Measurements from ENCODE around the gene HTRA3. TPM values are rescaled to one million over a fixed set of nuclear protein-coding genes. Genes with fewer than 3 reads are reported as not detected.

HTRA3 gene
- not detected in 2 replicates for total RNA-seq (2022)
- percentile 3 among the genes with signal in this experiment for Bru-seq, nascent RNA
- BruChase-seq, experiment 1, labeled RNA remaining after a 6-hour chase, result percentile 2 among the genes with signal in this experiment
- percentile 3 among the genes with signal in this experiment for BruChase-seq, experiment 2, labeled RNA remaining after a 2-hour chase
- long read RNA-seq, result 0 reads

GRCh38 chr4:8269535-8270417, at the start of gene HTRA3:
HTRA3 (plus strand) TSS chr4:8269754; CDS start chr4:8269969, 215 bp downstream.
- H3K27ac Mint-ChIP-seq (ENCODE audit: unreplicated experiment), result no peak within 1 kb of the TSS
- CTCF ChIA-PET, result no interaction called here

GRCh38 chr4:8220661-8221450, 48.7 kb upstream of the HTRA3 start:
- no peak for TF ChIP-seq CTCF (IDR thresholded peaks at IDR 0.05; ENCODE audit: unreplicated experiment)
- CTCF ChIA-PET, result no interaction called here
- Mint-ChIP-seq H3K36me3 (ENCODE audit: insufficient read depth, unreplicated experiment) (no peaks in the 10 kb centered on the region), H3K27me3 (ENCODE audit: unreplicated experiment) (no peaks in the 10 kb centered on the region), H3K27ac (ENCODE audit: unreplicated experiment) (no peak overlapping the region), H3K4me3 (ENCODE audit: low read depth, unreplicated experiment) (no peak overlapping the region), H3K9me3 (ENCODE audit: low read depth, unreplicated experiment) (no peaks in the 10 kb centered on the region), H3K4me1 (ENCODE audit: low read depth, unreplicated experiment) (no peaks in the 10 kb centered on the region)
- DNase-seq, result no peak
- intact Hi-C loops (cut with micrococcal nuclease; ENCODE audit: unreplicated experiment), result no loop called here
- BruUV-seq (replicated peaks), result no TSS peak

More at GRCh38 chr4:8269535-8270417, at the start of gene HTRA3:
- Mint-ChIP-seq H3K4me3 (ENCODE audit: low read depth, unreplicated experiment) (peak within 1 kb of the TSS; percentile 37), H3K9me3 (ENCODE audit: low read depth, unreplicated experiment) (no peaks in the 10 kb centered on the region), H3K27me3 (ENCODE audit: unreplicated experiment) (peaks cover 76% of the 10 kb centered on the region), H3K4me1 (ENCODE audit: low read depth, unreplicated experiment) (no peaks in the 10 kb centered on the region), H3K36me3 (ENCODE audit: insufficient read depth, unreplicated experiment) (no peaks in the 10 kb centered on the region)
- intact Hi-C loops (cut with micrococcal nuclease; ENCODE audit: unreplicated experiment), result no loop called here
- no TSS peak for BruUV-seq (replicated peaks)
- TF ChIP-seq CTCF (IDR thresholded peaks at IDR 0.05; ENCODE audit: unreplicated experiment), result no peak
- DNase-seq, result no peak

GRCh38 chr4:8221476-8221875, 48.1 kb upstream of the HTRA3 start:
- Mint-ChIP-seq H3K9me3 (ENCODE audit: low read depth, unreplicated experiment) (no peaks in the 10 kb centered on the region), H3K4me1 (ENCODE audit: low read depth, unreplicated experiment) (no peaks in the 10 kb centered on the region), H3K27ac (ENCODE audit: unreplicated experiment) (no peak overlapping the region), H3K27me3 (ENCODE audit: unreplicated experiment) (no peaks in the 10 kb centered on the region), H3K4me3 (ENCODE audit: low read depth, unreplicated experiment) (no peak overlapping the region), H3K36me3 (ENCODE audit: insufficient read depth, unreplicated experiment) (no peaks in the 10 kb centered on the region)
- DNase-seq, result no peak
- CTCF ChIA-PET, result no interaction called here
- TF ChIP-seq CTCF (IDR thresholded peaks at IDR 0.05; ENCODE audit: unreplicated experiment), result no peak
- BruUV-seq (replicated peaks), result no TSS peak
- intact Hi-C loops (cut with micrococcal nuclease; ENCODE audit: unreplicated experiment), result no loop called here

- no peaks in the 10 kb centered on the region for H3K4me1 Mint-ChIP-seq (ENCODE audit: low read depth, unreplicated experiment)
- no peaks in the 10 kb centered on the region for H3K27me3 Mint-ChIP-seq (ENCODE audit: unreplicated experiment)
- BruUV-seq (replicated peaks), result no TSS peak
- intact Hi-C loops (cut with micrococcal nuclease; ENCODE audit: unreplicated experiment), result no loop called here
- TF ChIP-seq CTCF (IDR thresholded peaks at IDR 0.05; ENCODE audit: unreplicated experiment), result no peak
- no peaks in the 10 kb centered on the region for H3K9me3 Mint-ChIP-seq (ENCODE audit: low read depth, unreplicated experiment)
- CTCF ChIA-PET, result no interaction called here
- DNase-seq, result no peak
- no peak overlapping the region for H3K27ac Mint-ChIP-seq (ENCODE audit: unreplicated experiment)
- no peaks in the 10 kb centered on the region for H3K36me3 Mint-ChIP-seq (ENCODE audit: insufficient read depth, unreplicated experiment)
- no peak overlapping the region for H3K4me3 Mint-ChIP-seq (ENCODE audit: low read depth, unreplicated experiment)
Observed at GRCh38 chr4:8221985-8222384, 47.6 kb upstream of the HTRA3 start.

All from Calu3 (cell line).